Measurements from ENCODE around the gene KDELR1. TPM values are rescaled to one million over a fixed set of nuclear protein-coding genes. Genes with fewer than 3 reads are reported as not detected.

The KDELR1 gene
- total RNA-seq, 4 donors from 2014 or later, result 60.4 to 87.9 (median 70.8) TPM

- Histone ChIP-seq H3K9me3 (no peaks in the 10 kb centered on the region), H3K27me3 (no peaks in the 10 kb centered on the region), H3K36me3 (peaks cover 0 to 45% of the 10 kb centered on the region in 2 donors), H3K4me1 (no peaks in the 10 kb centered on the region), H3K4me3 (no peak overlapping the region), H3K27ac (no peak overlapping the region)
- 76 to 94% methylated on average over 6 to 7 of the region's 20 CpGs for WGBS, 2 donors (ENCODE audit: low coverage in 1 of 2)
- TF ChIP-seq CTCF (IDR thresholded peaks at IDR 0.05) (no peak), EP300 (IDR thresholded peaks at IDR 0.05) (no peak), POLR2AphosphoS5 (IDR thresholded peaks at IDR 0.05) (no peak), POLR2A (IDR thresholded peaks at IDR 0.05) (no peak)
- ATAC-seq, result no peak
Measured at GRCh38 chr19:48342414-48342738, 49.0 kb downstream of the KDELR1 start.

- Histone ChIP-seq H3K27ac (no peak overlapping the region), H3K36me3 (peaks cover 0 to 45% of the 10 kb centered on the region in 2 donors), H3K4me3 (no peak overlapping the region), H3K27me3 (no peaks in the 10 kb centered on the region), H3K9me3 (no peaks in the 10 kb centered on the region), H3K4me1 (no peaks in the 10 kb centered on the region)
- no peak for ATAC-seq
- no peak for TF ChIP-seq POLR2A (IDR thresholded peaks at IDR 0.05)
- TF ChIP-seq CTCF (IDR thresholded peaks at IDR 0.05), result no peak
- no peak for TF ChIP-seq EP300 (IDR thresholded peaks at IDR 0.05)
- TF ChIP-seq POLR2AphosphoS5 (IDR thresholded peaks at IDR 0.05), result no peak
- WGBS, 2 donors (ENCODE audit: low coverage in 1 of 2), result 82 to 100% methylated on average over 1 to 4 of the region's 10 CpGs
Measured at GRCh38 chr19:48341515-48342413, 49.6 kb downstream of the KDELR1 start.

- H3K27ac ChIP-seq, result no peak overlapping the region
- H3K36me3 ChIP-seq, result peaks cover 0 to 45% of the 10 kb centered on the region in 2 donors
- no peaks in the 10 kb centered on the region for H3K4me1 ChIP-seq
- 80% methylated on average over 1 of the region's 11 CpGs; no CpG with 5 or more reads in 1 of the 2 donors for WGBS, 2 donors (ENCODE audit: low coverage in 1 of 2)
- H3K9me3 ChIP-seq, result no peaks in the 10 kb centered on the region
- TF ChIP-seq CTCF (IDR thresholded peaks at IDR 0.05) (no peak), EP300 (IDR thresholded peaks at IDR 0.05) (no peak)
- H3K27me3 ChIP-seq, result no peaks in the 10 kb centered on the region
- no peak overlapping the region for H3K4me3 ChIP-seq
- ATAC-seq, result no peak
Measured at GRCh38 chr19:48340995-48341394, 50.4 kb downstream of the KDELR1 start.

- TF ChIP-seq EP300 (IDR thresholded peaks at IDR 0.05) (no peak), CTCF (IDR thresholded peaks at IDR 0.05) (no peak), POLR2A (IDR thresholded peaks at IDR 0.05) (no peak), POLR2AphosphoS5 (IDR thresholded peaks at IDR 0.05) (no peak)
- no peaks in the 10 kb centered on the region for H3K9me3 ChIP-seq
- H3K27me3 ChIP-seq, result no peaks in the 10 kb centered on the region
- no peak overlapping the region for H3K27ac ChIP-seq
- peaks cover 0 to 5% (median 0%) of the 10 kb centered on the region in 3 donors for H3K4me1 ChIP-seq
- WGBS, 2 donors (ENCODE audit: low coverage in 1 of 2), result 91 to 94% methylated on average over 7 to 9 of the region's 14 CpGs
- no peak for ATAC-seq
- H3K4me3 ChIP-seq, result no peak overlapping the region
- H3K36me3 ChIP-seq, result peaks cover 0 to 38% of the 10 kb centered on the region in 2 donors
Measured at GRCh38 chr19:48338802-48339503, 52.4 kb downstream of the KDELR1 start.

Data from gastroesophageal sphincter (tissue), 4 donors.